Thyroid gland (tissue), 4 donors: Measurements from ENCODE around the gene OPN4. TPM values are rescaled to one million over a fixed set of nuclear protein-coding genes. Genes with fewer than 3 reads are reported as not detected.

ENCODE experiments used
- DNase-seq, 2 donors: peaks; one replicate each; pipeline ENCODE4 v3.0.0-alpha.2; 2019
- H3K27ac ChIP-seq, 3 donors: fragments of 200-600 bp; sonication (generic); 1 replicate in 2 of 3; 2 replicates in 1 of 3; pipeline ENCODE4 v1.5.1; 2016 to 2019; ENCODE audit warnings: mild to moderate bottlenecking in 1 of 3, moderate library complexity in 1 of 3
- H3K27me3 ChIP-seq: fragments of 200-600 bp; sonication (generic); one replicate; pipeline ENCODE4 v1.5.1; 2019
- H3K36me3 ChIP-seq, 2 donors: fragments of 200-600 bp; sonication (generic); one replicate each; pipeline ENCODE4 v1.5.1; 2016 to 2019
- H3K4me1 ChIP-seq, 2 donors: fragments of 200-600 bp; sonication (generic); one replicate each; pipeline ENCODE4 v1.5.1; 2017 to 2019
- H3K4me3 ChIP-seq, 3 donors: fragments of 200-600 bp; sonication (generic); replicated peaks in 1 of 3; 1 replicate in 2 of 3; 2 replicates in 1 of 3; pipeline ENCODE4 v1.5.1; 2016; ENCODE audit warnings: mild to moderate bottlenecking in 1 of 3
- H3K9me3 ChIP-seq: fragments of 200-600 bp; sonication (generic); one replicate; pipeline ENCODE4 v1.5.1; 2017
- CTCF ChIP-seq, 6 experiments: fragments of 200-600 bp in 3 of 6; fragments of 450-650 bp in 3 of 6; sonication (generic) in 3 of 6; IDR thresholded peaks; one replicate each; pipeline ENCODE4 v1.5.1; 2016 to 2019; ENCODE audit warnings: antibody characterized with exemption in 6 of 6, mild to moderate bottlenecking in 2 of 6, inconsistent platforms in 1 of 6, moderate library complexity in 1 of 6
- POLR2A ChIP-seq, 2 donors: fragments of 450-650 bp; IDR thresholded peaks; one replicate each; pipeline ENCODE4 v1.6.1; 2017; ENCODE audit warnings: antibody characterized with exemption in 2 of 2, mild to moderate bottlenecking in 2 of 2, moderate library complexity in 1 of 2
- WGBS, 2 donors: methylation state at CpG; one replicate each; pipeline ENCODE4 v1.1.5; 2017; 5-methylcytosine and 5-hydroxymethylcytosine counted together
- intact Hi-C: fragments of 100-400 bp; cut with DNase I; formaldehyde crosslinking; loops from one replicate; pipeline ENCODE4 v1.15.1; 2023
- total RNA-seq, 4 donors: library from RNA; depleted of rRNA; stranded (reverse); fragments of >200 nt; gene quantifications; one replicate each; pipeline ENCODE4 v1.2.3, GENCODE V29; 2016

OPN4 gene
- total RNA-seq, 4 donors from 2014 or later, result 0.24 TPM; not detected in 3

- H3K4me3 ChIP-seq, result no peak overlapping the region
- no peak for TF ChIP-seq CTCF (IDR thresholded peaks at IDR 0.05)
- TF ChIP-seq POLR2A (IDR thresholded peaks at IDR 0.05), result no peak
- H3K36me3 ChIP-seq, result no peaks in the 10 kb centered on the region
- H3K27me3 ChIP-seq, result no peaks in the 10 kb centered on the region
- no peaks in the 10 kb centered on the region for H3K9me3 ChIP-seq
- H3K4me1 ChIP-seq, result peaks cover 17 to 31% of the 10 kb centered on the region in 2 donors
- intact Hi-C loops, result loop anchor here (5.0 kb wide), 1 partner anchor 190 kb away; no protein-coding TSS in a partner anchor
- 96 to 100% methylated on average over 1 of the region's 1 CpG for WGBS, 2 donors
- DNase-seq, result no peak
- no peak overlapping the region for H3K27ac ChIP-seq
These were observed 52.6 kb downstream of the OPN4 start for GRCh38 chr10:86706977-86707376.

- H3K4me1 ChIP-seq, result peaks cover 17 to 36% of the 10 kb centered on the region in 2 donors
- intact Hi-C loops, result loop anchor here (5.0 kb wide), 1 partner anchor 190 kb away; no protein-coding TSS in a partner anchor
- 67 to 83% methylated on average over 2 to 4 of the region's 4 CpGs for WGBS, 2 donors
- TF ChIP-seq POLR2A (IDR thresholded peaks at IDR 0.05) (no peak), CTCF (IDR thresholded peaks at IDR 0.05) (no peak)
- DNase-seq, result no peak
- H3K9me3 ChIP-seq, result no peaks in the 10 kb centered on the region
- H3K27ac ChIP-seq, result peak overlapping the region in 1 of 3 donors; percentile 95
- H3K27me3 ChIP-seq, result no peaks in the 10 kb centered on the region
- no peaks in the 10 kb centered on the region for H3K36me3 ChIP-seq
- no peak overlapping the region for H3K4me3 ChIP-seq
These were observed 53.2 kb downstream of the OPN4 start for GRCh38 chr10:86707505-86707904.

- H3K27ac ChIP-seq, result peak overlapping the region; percentile 63 to 98 (median 95)
- H3K36me3 ChIP-seq, result no peaks in the 10 kb centered on the region
- WGBS, 2 donors, result 90 to 92% methylated on average over 3 to 7 of the region's 8 CpGs
- H3K4me1 ChIP-seq, result peaks cover 17 to 38% of the 10 kb centered on the region in 2 donors
- intact Hi-C loops, result loop anchor here (5.0 kb wide), 1 partner anchor 189 kb away; no protein-coding TSS in a partner anchor
- no peaks in the 10 kb centered on the region for H3K9me3 ChIP-seq
- no peak for TF ChIP-seq POLR2A (IDR thresholded peaks at IDR 0.05)
- H3K4me3 ChIP-seq, result no peak overlapping the region
- H3K27me3 ChIP-seq, result no peaks in the 10 kb centered on the region
- DNase-seq, result no peak
These were observed 53.9 kb downstream of the OPN4 start for GRCh38 chr10:86708068-86708782.

- 22 to 34% methylated on average over 5 of the region's 5 CpGs for WGBS, 2 donors
- H3K9me3 ChIP-seq, result no peaks in the 10 kb centered on the region
- H3K4me3 ChIP-seq, result no peak overlapping the region
- H3K27ac ChIP-seq, result peak overlapping the region; percentile 63 to 98 (median 95)
- TF ChIP-seq POLR2A (IDR thresholded peaks at IDR 0.05), result peak in 1 of 2 donors; percentile 17
- no peak for TF ChIP-seq CTCF (IDR thresholded peaks at IDR 0.05)
- intact Hi-C loops, result loop anchor here (5.0 kb wide), 1 partner anchor 188 kb away; no protein-coding TSS in a partner anchor
- peaks cover 17 to 38% of the 10 kb centered on the region in 2 donors for H3K4me1 ChIP-seq
- H3K27me3 ChIP-seq, result no peaks in the 10 kb centered on the region
- H3K36me3 ChIP-seq, result no peaks in the 10 kb centered on the region
- DNase-seq, result peak; percentile 64
These were observed 54.5 kb downstream of the OPN4 start for GRCh38 chr10:86708783-86709380.

- H3K27ac ChIP-seq, result peak overlapping the region; percentile 63 to 98 (median 95)
- intact Hi-C loops, result loop anchor here (5.0 kb wide), 1 partner anchor 188 kb away; no protein-coding TSS in a partner anchor
These were observed 55.2 kb downstream of the OPN4 start for GRCh38 chr10:86709396-86710185.

More at GRCh38 chr10:86709396-86710185, 55.2 kb downstream of the OPN4 start:
- WGBS, 2 donors, result 89 to 92% methylated on average over 16 of the region's 16 CpGs
- no peak for TF ChIP-seq POLR2A (IDR thresholded peaks at IDR 0.05)
- no peak for TF ChIP-seq CTCF (IDR thresholded peaks at IDR 0.05)
- H3K27me3 ChIP-seq, result no peaks in the 10 kb centered on the region
- no peaks in the 10 kb centered on the region for H3K9me3 ChIP-seq
- no peak for DNase-seq
- no peaks in the 10 kb centered on the region for H3K36me3 ChIP-seq
- peaks cover 17 to 38% of the 10 kb centered on the region in 2 donors for H3K4me1 ChIP-seq
- no peak overlapping the region for H3K4me3 ChIP-seq
